ENCODE data around the gene TPD52L2.

The TPD52L2 gene

GRCh38 chr20:63864978-63865640 is at the start of gene TPD52L2:
TSS of gene TPD52L2 (plus strand) at chr20:63865270. CDS start at chr20:63865366, 96 bp downstream.
- Histone ChIP-seq H3K9me3 (no peaks in the 10 kb centered on the region), H3K4me1 (peaks cover 52% of the 10 kb centered on the region), H4K20me1 (peaks cover 47% of the 10 kb centered on the region), H3K36me3 (peaks cover 51% of the 10 kb centered on the region), H3K9ac (peak within 1 kb of the TSS; percentile 93), H3K27ac (peak within 1 kb of the TSS; percentile 94), H3K27me3 (no peaks in the 10 kb centered on the region), H3K4me2 (peak within 1 kb of the TSS; percentile 85), H3K4me3 (peak within 1 kb of the TSS; percentile 92)
- peak; percentile 97 for TF ChIP-seq Cebpa-rat (IDR thresholded peaks at IDR 0.05)

DNA sequence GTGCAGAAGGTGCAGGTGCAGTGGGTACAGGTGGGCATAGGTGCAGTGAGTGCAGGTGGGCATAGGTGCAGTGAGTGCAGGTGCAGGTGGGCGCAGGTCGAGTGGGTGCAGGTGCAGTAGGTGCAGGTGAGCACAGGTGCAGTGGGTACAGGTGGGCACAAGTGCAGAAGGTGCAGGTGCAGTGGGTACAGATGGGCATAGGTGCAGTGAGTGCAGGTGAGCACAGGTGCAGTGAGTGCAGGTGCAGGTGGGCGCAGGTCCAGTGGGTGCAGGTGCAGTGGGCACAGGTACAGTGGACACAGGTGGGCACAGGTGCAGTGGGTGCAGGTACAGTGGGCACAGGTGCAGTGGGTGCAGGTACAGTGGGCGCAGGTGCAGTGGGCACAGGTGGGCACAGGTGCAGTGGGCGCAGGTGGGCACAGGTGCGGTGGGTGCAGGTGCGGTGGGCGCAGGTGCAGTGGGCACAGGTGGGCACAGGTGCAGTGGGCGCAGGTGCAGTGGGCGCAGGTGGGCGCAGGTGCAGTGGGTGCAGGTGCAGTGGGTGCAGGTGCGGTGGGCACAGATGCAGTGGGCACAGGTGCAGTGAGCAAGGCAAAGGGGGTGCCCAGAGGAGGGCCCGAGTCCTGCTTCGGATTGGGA is 49.3 kb upstream of the TPD52L2 start:
- H3K4me3 ChIP-seq = no peak overlapping the region
- no peaks in the 10 kb centered on the region for H3K36me3 ChIP-seq
- no peaks in the 10 kb centered on the region for H3K9me3 ChIP-seq
- no peak for TF ChIP-seq Cebpa-rat (IDR thresholded peaks at IDR 0.05)
- H4K20me1 ChIP-seq = no peaks in the 10 kb centered on the region
- H3K9ac ChIP-seq = no peak overlapping the region
- H3K4me1 ChIP-seq = peaks cover 21% of the 10 kb centered on the region
- no peak overlapping the region for H3K4me2 ChIP-seq
- H3K27ac ChIP-seq = no peak overlapping the region
- H3K27me3 ChIP-seq = no peaks in the 10 kb centered on the region

DNA sequence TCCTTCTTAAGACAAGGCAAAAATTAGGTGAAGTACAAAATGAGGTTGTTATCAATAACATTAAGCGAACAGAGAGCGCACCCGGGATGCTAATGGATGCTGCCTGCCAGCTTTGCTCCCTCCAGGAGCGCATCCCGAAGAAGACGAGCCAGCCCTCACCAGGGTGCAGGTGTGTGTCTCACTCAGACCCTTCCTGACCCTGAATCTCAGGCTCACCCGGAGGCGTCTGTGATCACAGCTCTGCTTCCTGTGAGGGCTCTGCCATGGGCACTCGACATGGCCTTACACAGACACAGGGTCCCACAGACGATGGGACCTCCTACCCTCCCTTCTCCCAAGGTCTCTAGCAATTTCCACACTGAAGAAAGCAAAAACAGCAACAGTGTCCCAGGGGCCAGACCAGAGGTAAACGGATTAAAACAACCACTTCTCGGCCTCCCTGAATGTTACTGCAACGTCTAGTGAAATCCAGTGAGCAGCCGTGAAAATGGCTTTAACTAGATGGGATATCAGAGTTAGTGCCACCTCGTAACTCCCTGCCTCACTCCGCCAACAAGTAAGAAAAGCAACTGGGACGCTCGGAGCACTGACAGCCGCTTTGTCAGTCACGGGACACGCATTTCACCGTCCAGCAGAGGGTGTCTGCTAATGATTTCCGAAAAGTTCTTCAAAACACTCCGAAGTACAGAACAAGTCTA is 45.7 kb upstream of the TPD52L2 start:
- Histone ChIP-seq H3K27ac (no peak overlapping the region), H3K9me3 (no peaks in the 10 kb centered on the region), H4K20me1 (no peaks in the 10 kb centered on the region), H3K36me3 (no peaks in the 10 kb centered on the region), H3K9ac (peak overlapping the region; percentile 16; the same call in 1 of the 2 replicates), H3K4me3 (no peak overlapping the region), H3K27me3 (no peaks in the 10 kb centered on the region), H3K4me1 (peaks cover 28% of the 10 kb centered on the region), H3K4me2 (peak overlapping the region; percentile 59)
- TF ChIP-seq Cebpa-rat (IDR thresholded peaks at IDR 0.05) = no peak

DNA sequence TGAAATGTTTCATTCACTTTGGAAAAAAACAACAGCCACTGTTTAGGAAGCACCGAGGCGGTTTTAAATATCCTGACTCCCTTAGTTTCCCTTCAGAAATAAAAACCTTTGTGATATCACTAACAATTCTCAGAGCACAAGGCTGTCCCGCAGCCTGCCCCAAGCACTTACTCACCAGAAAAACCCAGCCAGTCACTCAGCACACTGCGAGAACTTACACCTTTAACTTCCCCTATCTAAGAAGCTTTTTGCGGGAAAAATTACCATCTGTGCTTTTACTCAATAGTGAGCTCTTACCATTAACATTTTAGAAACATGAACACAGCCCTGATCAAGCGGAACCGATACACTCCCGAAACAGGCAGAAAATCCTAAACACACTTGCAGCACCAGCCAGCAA is 43.3 kb upstream of the TPD52L2 start:
- TF ChIP-seq Cebpa-rat (IDR thresholded peaks at IDR 0.05) = no peak
- Histone ChIP-seq H3K27me3 (peaks cover 15% of the 10 kb centered on the region), H4K20me1 (no peaks in the 10 kb centered on the region; the same call in 1 of the 2 replicates), H3K27ac (no peak overlapping the region), H3K4me2 (no peak overlapping the region), H3K9me3 (no peaks in the 10 kb centered on the region), H3K4me3 (no peak overlapping the region), H3K4me1 (peaks cover 28% of the 10 kb centered on the region), H3K36me3 (no peaks in the 10 kb centered on the region), H3K9ac (no peak overlapping the region)

DNA sequence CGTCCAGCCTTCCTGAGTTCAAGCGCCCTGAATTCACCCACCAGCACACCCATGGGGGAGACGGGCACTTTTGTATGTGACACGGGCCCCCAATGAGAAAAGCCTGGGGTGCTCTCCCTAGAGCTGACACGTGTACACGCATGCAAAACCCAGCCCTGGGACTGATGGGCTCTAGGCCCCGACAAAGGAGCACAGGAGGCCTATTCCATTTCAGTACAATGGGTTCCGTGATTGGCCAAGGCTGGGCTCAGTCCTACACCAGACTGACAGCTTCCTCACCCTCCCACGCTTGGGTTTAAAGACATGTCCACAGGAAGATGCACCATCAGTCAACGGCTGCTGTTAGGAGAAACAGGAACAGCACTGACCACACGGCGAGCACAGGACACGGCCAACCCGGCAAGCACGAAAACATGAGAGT is 42.8 kb upstream of the TPD52L2 start:
- no peak overlapping the region for H3K4me2 ChIP-seq
- no peaks in the 10 kb centered on the region for H3K9me3 ChIP-seq
- TF ChIP-seq Cebpa-rat (IDR thresholded peaks at IDR 0.05) = no peak
- H3K27me3 ChIP-seq = peaks cover 19% of the 10 kb centered on the region
- no peaks in the 10 kb centered on the region for H3K36me3 ChIP-seq
- H3K4me1 ChIP-seq = peaks cover 28% of the 10 kb centered on the region
- no peaks in the 10 kb centered on the region; the same call in 1 of the 2 replicates for H4K20me1 ChIP-seq
- H3K27ac ChIP-seq = no peak overlapping the region
- no peak overlapping the region for H3K4me3 ChIP-seq
- no peak overlapping the region for H3K9ac ChIP-seq

DNA sequence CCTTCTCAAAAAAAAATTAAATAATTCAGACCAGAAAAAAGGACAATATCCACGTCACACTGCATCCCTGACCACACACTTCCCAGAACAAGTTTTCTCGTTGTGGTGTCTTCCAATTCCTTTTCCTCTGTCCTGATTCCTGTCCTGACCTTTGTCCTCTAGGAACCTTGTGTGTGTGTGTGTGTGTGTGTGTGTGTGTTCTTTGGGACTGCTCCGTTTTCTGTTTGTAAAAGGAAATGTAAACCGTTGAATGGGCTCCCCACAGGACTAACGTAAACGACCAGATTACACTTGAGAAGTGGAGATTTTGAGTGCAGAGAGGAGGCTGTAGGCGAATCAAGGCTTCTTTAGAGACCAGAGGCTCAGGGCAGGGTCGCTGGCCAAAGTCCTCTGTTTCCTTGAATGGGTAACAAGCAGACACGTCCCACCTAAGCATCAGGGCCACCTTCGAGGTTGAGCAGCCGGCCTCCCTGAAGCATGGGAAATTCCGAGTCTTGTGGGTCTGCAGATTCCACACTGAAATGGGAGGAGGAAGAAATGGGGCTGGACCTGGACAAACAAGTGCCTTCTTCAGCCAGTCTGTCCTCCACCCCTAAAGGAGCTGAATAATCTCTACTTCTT is 41.3 kb upstream of the TPD52L2 start:
- TF ChIP-seq Cebpa-rat (IDR thresholded peaks at IDR 0.05) = no peak
- no peak overlapping the region for H3K9ac ChIP-seq
- peaks cover 11% of the 10 kb centered on the region for H4K20me1 ChIP-seq
- peaks cover 25% of the 10 kb centered on the region for H3K4me1 ChIP-seq
- H3K27me3 ChIP-seq = peaks cover 32% of the 10 kb centered on the region
- H3K27ac ChIP-seq = no peak overlapping the region
- H3K4me2 ChIP-seq = 0 out of 2 replicates have a peak overlapping the region, but pooled peaks have one; percentile 5
- no peaks in the 10 kb centered on the region for H3K9me3 ChIP-seq
- no peaks in the 10 kb centered on the region for H3K36me3 ChIP-seq
- no peak overlapping the region for H3K4me3 ChIP-seq

DNA sequence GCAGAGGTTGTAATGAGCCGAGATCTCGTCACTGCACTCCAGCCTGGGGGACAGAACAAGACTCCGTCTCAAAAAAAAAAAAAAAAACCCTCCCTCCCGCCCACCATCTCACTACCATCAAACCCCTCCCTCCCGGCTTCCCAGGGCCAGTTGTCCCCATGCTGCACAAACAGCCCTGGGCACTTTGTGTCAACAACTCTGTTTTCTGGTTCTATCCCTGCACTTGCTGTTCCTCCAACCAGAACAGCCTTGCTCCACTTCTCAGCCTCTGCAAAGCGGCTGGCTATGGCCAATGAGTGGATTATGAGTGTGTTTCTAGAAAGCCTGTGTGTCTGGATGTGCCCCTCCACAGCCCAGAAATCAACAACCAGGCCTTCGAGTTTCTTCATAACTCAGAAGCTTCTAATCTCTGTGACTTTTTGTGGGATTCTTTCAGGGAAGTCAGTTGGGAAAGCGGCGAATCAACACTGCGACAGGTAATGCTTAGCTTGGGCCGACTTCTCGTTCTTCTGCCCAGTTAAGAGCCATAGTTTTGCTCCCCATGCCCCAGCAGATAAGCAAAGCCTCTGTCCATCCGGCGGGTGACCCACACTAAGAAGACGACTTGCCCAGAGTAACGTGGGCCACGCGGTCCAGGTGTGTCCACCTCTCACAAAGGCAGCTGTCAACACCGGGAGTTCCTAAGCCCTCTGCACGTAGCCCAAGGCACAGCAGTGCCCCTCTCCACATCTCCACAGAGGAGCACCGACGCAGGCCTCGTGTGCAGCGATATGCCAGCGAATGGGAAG is 39.5 kb upstream of the TPD52L2 start:
- H3K27me3 ChIP-seq = peaks cover 50% of the 10 kb centered on the region

GRCh38 chr20:63826753-63827152 is 38.3 kb upstream of the TPD52L2 start:
- Histone ChIP-seq H4K20me1 (peaks cover 33% of the 10 kb centered on the region), H3K4me3 (no peak overlapping the region), H3K27me3 (peaks cover 61% of the 10 kb centered on the region), H3K36me3 (no peaks in the 10 kb centered on the region), H3K27ac (no peak overlapping the region), H3K4me1 (peaks cover 33% of the 10 kb centered on the region), H3K9me3 (no peaks in the 10 kb centered on the region), H3K9ac (no peak overlapping the region), H3K4me2 (no peak overlapping the region)
- no peak for TF ChIP-seq Cebpa-rat (IDR thresholded peaks at IDR 0.05)

More for the DNA sequence above, 39.5 kb upstream of the TPD52L2 start:
- H3K9me3 ChIP-seq = no peaks in the 10 kb centered on the region
- no peak overlapping the region for H3K9ac ChIP-seq
- TF ChIP-seq Cebpa-rat (IDR thresholded peaks at IDR 0.05) = no peak
- H3K4me3 ChIP-seq = no peak overlapping the region
- H3K36me3 ChIP-seq = no peaks in the 10 kb centered on the region
- no peak overlapping the region for H3K27ac ChIP-seq
- peaks cover 29% of the 10 kb centered on the region for H4K20me1 ChIP-seq
- no peak overlapping the region for H3K4me2 ChIP-seq
- peaks cover 28% of the 10 kb centered on the region for H3K4me1 ChIP-seq

DNA sequence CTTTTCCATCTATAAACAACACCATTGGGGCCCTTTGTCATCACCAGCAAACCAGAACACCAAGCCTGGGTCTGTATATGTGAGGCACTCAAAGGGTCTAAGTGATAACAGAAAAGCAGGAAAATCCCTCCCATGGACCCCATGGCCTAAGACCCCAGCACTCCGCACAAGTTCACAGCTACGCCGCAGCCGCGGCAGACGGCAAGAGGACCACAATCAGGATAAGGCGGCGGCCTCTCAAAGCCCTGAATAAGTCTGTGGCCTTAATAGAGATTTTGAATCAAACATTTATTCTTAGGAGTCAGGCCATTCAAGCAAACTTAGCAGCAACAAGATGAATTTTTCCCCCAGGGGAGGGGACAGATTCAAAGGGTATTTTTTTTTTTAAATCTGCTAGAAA is 36.9 kb upstream of the TPD52L2 start:
- TF ChIP-seq Cebpa-rat (IDR thresholded peaks at IDR 0.05) = no peak
- H3K36me3 ChIP-seq = no peaks in the 10 kb centered on the region
- no peak overlapping the region for H3K9ac ChIP-seq
- H3K27ac ChIP-seq = no peak overlapping the region
- peaks cover 44% of the 10 kb centered on the region for H4K20me1 ChIP-seq
- no peak overlapping the region for H3K4me2 ChIP-seq
- no peak overlapping the region for H3K4me3 ChIP-seq
- H3K9me3 ChIP-seq = no peaks in the 10 kb centered on the region
- H3K27me3 ChIP-seq = peaks cover 74% of the 10 kb centered on the region
- peaks cover 26% of the 10 kb centered on the region for H3K4me1 ChIP-seq
